KG1 (cell line): ENCODE data around the gene TGFBI.

Source experiments
- DNase-seq: peaks from one replicate; lab custom pipeline; 2025; lab: John Stamatoyannopoulos, UW

The TGFBI gene

DNA sequence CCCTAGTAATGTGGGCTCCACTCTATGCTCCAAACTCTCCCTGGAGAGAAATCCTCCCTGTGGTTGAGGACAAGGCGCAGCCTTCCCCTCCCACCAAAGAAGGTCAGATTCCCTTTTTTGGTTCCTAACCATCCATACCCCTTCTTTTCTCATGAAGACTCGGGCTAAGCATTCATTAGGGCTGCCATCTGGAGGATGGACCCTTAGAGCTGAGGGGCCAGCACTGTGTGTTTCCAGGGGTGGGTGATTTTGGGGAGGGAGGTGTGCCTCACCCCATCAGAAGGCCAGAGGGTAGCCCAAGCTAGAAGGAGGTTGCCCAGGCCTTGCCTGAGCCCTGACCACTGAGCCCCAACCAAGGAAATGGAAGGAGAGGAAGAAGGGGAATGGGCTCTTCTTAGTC is 36.8 kb downstream of the TGFBI start:
- DNase-seq, result no peak

DNA sequence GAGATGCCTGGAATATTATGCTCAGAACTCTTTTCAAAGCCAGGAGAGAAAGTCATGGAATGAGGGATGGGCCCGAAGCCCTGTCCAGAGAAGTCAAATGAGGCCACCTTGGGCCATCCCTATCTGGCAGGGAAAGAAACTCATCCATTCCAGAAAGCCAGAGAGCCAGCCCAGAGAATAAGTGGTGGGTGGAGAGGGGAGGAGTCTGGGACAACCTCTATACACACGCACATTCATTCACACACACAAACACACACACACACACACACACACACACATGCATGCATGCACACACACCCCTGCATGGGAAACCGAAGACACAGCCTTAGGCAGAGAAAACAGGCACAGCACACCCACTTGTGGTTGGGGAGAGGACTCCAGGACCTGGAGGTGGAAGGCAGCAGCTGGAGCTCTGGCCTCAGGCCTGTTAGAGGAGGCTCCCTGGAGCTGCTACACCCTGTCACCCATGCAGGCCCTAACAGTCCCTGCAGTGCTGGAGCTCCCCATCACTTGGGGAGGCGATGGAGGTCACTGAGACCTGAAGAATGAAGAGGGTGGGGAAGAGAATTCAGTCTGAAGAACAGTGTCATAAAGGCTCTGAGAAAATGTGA is 38.0 kb downstream of the TGFBI start:
- no peak for DNase-seq

DNA sequence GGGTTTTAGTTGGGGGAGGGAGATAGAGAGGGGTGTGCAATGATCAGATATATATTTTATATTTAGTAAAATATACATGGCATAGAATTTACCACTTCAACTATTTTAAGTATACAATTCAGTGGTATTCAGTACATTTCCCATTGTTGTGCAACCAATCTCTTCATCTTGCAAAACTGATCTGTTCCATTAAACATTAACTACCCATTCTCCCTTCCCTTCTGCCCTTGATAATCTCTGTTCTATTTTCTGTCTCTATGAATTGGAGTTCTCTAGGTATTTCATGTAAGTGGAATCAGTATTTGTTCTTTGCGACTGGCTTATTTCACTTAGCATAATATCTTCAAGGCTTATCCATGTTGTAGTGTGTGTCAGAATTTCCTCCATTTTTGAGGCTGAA is 38.6 kb downstream of the TGFBI start:
- DNase-seq, result no peak

DNA sequence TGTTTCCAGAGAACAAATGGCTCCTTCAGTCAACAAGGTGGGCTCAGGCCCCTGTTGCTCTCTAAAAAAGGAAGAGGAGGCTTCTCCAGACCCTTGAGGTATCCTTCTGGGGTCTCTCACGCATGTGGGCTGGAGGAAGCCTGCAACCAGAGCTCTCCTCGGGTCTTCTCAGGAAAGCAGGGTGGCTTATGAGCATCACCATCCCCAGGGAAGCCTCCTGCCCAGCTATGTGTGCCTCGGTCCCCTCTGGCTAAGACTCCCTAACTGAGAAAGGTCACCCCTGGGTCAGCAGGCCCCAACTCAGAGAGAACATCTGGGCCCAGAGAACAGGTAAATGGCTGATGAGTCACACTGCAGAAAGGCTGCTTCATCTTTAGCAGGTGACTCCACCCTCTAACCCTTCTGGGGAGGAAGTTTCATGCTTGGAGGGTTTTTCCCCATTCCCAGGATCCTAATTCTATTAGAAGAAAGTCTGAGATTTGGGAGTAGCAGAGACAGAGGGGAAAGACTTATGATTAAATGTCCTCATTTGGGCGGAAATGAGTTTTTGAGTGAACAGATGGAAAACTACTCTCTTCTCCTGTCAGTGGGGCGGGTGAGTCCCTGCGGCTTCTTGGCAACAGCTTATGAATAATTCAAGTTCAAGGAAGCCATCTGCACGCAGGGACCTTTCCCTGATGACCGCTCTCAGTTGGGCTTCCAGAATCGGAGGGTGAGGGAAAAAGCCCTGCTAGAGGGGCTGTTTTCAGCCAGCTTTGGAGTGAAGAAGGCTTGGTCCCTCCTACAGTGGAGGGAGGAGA is 41.9 kb downstream of the TGFBI start:
- no peak for DNase-seq

DNA sequence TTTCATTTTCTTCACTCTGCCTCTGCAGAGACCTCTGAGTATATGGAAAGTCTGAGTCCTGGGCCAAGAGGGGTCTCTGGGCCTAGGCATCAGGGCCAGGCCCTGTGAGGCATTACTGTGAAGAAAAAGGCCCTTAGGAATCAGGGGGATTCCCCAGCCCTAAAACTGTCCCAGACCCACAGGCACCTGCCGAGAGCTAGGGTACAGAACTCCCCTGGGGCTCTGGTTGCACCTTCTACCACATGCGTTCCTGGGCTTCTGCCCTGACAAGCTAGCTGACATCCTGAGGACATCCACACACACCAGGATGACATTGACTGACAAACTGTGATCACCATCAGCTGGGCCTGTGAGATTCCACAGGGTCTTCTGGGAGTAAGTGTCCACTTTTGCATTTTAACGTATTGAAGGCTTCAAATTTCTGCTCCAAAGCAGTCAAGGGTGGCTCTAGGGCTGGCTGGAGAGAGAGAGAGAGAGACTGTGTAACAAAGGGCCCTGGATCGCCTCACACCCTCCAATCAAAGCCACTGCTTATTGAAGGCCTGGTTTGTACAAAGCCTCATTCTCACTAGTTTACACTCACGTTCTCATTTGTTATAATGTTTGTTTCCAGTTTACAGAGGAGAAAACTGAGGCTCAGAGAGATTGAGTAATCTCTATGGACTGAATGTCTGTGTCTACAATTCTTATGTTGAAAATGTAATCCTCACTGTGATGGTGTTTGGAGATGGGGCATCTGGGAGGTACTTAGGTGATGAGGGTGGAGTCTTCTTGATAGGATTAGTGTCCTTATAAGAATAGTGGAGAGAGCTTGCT is 45.1 kb downstream of the TGFBI start:
- DNase-seq, result no peak

DNA sequence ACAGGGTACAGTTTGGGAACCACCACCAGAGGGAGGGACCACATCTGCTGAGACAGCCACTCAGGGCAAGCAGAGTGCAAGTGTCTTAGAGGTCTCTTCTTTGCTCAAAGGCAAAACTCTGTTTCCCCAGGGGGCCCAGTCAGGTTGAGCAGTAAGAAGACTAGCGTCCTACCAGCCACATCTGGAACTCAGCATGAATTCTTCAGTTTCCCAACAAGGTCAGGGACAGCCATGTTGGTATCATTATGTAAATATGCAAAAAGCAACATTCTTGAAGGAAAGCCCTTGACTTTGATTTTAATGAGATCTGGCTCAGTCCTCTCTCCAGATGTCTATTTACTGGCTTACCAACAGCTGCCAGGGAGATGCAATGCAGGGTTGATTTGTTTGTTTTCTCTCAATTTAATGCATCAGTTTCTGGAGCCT is 46.7 kb downstream of the TGFBI start:
- no peak for DNase-seq

DNA sequence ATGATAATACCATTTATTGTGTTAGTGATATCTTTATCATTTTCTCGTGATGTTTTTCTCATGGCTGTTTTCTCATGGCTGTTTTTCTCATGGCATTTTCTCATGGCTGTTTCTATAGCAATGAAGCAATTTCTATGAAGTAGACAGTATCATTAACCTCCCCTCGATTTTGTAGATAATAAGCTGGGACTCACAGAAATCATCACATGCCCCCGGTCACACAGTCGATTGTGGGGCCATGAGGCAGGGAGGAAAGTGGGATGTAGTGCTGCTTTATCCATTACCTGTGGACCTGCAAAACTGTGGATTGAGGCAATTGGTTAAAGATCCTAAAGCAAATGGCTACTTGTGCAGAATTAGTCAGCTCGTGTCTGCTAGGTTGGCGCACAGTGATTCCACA is 47.3 kb downstream of the TGFBI start:
- DNase-seq, result no peak

DNA sequence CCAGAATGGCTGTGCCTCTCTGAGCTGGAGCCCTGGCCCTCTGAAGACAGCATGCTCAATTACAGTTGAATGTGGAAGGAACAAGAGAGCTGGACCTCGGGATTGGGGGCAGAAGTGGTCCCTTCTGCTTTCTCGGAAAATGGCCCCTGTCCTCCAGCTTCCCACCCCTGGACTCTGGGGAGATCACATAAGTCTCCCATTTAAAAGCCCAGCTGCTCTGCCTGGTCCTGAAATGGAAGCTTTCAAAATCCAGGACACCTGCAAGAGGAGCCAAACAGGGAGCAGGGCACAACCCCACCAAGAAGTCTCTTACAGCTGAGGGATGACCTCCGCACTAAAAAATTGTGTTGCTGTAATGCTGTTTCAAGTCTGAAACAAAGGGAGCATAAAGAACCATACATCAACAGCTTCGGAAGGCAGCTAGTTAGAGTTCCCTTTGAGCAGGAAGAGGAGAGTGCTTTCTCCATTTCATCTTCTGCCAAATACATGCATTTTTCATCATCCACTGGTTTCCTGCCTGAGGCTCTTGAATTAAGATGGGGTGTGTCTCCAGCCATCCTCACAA is 48.2 kb downstream of the TGFBI start:
- DNase-seq, result no peak

DNA sequence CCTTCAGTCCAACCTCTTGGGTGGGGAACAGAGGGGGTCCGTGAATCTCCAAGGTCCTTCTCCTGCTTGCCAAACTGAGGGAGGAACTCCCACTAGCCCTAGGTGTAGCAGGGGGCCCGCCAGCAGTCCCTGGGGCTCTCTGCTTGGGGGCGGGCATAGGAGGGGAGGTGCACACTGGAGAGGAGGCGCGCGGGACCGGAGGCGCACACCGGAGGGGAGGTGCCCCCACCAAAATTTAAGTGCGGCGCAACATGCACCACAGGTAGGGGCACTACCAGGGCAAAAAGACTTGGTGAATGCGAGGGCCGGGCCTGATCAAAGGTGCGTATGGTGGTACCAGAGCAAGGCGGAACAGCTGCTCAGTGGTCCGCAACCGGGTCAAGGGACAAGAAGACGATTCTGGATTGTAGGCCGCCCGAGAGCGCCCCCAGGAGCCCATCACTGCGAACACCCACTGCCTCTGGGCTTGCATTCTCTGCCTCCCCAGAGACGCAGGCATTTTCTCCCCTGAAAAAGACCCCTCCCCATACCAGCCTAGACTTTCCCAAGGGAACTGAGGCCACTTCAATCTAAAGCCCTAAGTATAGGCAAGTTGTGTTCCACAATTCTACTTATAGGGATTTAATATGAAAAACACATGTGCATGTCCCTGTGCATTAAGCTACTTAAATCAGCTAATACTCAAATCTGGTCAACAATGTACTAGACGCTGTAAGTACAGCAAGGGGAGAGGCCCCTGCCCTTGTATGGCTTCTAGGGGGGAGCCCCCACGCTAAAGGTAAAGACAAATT is 50.6 kb downstream of the TGFBI start:
- DNase-seq, result no peak

DNA sequence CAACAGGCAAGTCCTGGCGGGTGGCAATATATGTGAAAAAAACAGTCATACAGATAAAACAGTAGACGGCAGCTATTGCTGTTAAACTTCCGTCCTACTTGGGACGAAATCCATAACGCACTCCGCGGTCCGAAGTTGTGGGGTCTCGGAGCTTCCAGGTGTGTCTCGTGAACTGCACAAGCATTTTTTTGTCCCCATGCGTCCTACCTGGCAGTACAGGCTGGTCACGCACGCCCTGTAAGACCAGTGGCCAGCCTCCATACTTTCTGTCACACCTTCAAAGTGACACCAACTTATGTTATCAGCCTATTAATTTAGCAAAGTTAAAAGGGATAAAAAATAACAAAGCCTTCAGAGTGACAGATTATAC is 51.3 kb downstream of the TGFBI start:
- DNase-seq, result no peak

DNA sequence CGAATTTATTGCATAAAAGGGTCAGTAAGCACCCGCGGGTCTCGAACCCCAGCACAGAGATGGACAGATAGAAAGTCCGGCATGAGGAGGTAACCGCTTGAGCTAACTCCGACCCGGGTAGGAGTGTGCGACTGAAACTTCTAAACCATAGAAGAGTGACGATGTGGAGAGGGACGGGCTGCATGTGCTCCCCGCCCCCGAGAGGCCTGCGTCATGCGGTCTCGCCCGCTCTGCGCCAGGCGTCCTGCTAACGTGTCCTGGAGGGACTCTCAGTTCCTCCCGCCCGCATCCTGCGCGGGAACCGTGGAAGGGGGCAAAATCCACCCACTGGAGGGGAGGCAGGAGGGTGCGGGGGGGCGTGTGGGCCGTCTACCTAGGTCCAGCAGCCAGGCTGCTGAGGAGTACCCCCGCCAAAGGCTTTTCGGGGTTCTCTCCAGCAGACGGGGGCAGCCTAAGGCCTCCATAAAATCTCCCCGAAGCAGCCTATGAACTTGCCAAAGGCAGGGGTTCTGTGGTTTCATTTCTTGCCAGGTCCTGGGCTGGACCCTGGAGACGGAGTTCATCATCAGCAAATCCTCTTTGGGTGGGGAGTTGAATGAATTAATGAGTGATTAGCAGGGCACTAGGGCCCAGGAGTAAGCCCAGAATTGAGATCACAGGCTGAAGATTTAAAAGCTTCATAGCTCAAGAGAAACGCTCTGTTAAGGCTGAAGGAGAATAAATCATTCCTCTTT is 51.9 kb downstream of the TGFBI start:
- DNase-seq, result no peak

DNA sequence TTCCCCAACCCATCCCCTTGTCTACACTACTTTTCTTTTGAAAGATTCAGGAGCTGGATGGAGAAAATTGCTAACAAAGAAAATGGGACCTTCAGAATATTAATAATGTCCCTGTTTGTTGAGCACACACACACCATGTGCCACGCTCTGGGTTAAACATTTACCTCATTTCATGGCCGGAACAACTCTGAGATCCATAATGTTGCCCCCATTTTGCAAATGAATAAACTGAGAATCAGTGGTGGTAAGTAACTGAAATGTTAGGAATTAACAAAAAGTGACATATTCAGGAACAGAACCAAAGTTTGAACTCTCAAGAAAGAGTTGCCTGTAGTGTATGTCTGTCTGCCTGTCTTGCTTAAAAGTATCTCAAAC is 52.4 kb downstream of the TGFBI start:
- DNase-seq, result no peak

DNA sequence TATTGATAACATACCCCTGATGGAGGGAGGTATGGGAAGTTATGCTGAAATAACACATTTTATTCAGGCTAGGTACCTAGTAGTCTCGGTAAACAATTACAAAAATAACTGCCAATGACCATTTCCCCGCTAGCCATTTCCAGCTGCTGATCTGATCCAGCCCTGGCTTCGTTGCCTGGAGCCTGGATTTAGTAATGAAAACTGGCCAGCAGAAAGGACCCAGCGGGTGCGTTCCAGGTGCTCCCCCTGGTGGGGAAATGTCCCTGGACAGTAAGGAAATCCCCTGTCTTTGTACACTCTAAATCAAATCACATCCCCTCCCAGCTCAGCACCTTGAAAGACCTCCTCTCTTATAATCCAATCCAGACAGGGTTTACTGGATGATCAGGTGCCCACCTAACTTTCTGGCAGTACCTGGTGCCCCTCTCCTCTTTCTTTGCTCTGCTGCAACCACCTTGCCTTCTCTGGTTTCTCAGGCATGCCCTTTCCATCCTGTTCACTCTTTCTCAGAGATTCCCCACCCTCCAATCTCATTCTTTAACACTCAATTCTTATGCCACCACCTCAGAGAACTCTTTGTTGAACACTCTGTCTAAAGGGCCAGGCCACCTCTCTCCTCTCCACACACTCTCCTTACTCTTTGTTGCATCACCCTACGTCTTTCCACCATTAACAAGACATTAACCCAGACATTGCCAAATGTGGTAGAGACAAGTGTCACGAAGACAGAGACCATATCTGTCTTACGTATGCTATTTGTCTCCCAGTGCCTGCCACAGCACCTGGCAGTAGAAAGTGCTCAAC is 53.8 kb downstream of the TGFBI start:
- no peak for DNase-seq

DNA sequence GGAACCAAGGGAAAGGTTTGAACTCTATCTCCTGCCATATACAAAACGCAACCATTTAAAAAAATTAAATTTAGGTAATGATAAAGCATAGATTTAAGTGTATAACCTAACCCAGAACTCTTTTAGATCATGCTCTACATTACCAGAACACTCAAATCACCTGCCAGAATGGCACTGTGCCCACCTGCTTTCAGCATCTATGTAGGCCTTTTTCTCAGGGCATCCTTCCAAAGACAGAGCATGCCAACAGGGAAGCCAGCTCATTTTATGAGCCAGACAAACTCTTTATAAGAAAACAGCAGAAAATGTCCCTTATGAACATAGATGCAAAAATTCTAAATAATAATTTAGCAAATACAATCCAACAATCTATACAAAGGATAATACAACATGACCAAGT is 55.9 kb downstream of the TGFBI start:
- DNase-seq, result no peak

DNA sequence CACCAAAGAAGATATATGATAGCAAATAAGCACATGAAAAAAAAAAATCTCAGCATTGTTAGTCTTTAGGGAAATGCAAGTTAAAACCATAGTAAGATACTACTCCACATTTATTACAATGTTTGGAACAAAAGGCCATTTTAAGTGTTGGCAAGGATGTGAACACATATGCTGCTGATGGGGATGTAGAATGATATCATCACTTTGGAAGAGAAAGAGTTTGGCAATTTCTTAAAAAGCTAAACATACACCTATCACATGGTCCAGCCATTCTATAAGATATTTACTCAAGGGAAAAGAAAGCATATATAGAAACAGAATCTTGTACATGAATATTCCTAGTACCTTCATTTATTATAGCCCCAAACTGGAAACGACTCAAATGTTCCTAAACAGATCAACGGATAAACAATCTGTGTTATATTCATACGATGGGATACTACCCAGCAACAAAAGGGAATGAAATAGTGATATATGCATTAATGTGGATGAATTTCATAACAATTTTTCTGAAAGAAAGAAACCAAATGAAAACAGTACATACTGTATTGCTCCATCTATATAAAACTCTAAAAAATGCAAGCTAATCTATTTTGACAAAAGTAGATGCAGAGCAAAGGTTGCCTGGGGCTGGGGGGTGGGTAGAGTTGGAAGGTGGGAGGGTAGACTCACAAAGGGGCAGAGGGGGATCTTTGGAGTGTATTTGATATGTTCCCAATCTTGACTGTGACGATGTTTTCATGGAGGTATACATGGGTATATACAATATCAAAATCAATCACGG is 58.2 kb downstream of the TGFBI start:
- no peak for DNase-seq

DNA sequence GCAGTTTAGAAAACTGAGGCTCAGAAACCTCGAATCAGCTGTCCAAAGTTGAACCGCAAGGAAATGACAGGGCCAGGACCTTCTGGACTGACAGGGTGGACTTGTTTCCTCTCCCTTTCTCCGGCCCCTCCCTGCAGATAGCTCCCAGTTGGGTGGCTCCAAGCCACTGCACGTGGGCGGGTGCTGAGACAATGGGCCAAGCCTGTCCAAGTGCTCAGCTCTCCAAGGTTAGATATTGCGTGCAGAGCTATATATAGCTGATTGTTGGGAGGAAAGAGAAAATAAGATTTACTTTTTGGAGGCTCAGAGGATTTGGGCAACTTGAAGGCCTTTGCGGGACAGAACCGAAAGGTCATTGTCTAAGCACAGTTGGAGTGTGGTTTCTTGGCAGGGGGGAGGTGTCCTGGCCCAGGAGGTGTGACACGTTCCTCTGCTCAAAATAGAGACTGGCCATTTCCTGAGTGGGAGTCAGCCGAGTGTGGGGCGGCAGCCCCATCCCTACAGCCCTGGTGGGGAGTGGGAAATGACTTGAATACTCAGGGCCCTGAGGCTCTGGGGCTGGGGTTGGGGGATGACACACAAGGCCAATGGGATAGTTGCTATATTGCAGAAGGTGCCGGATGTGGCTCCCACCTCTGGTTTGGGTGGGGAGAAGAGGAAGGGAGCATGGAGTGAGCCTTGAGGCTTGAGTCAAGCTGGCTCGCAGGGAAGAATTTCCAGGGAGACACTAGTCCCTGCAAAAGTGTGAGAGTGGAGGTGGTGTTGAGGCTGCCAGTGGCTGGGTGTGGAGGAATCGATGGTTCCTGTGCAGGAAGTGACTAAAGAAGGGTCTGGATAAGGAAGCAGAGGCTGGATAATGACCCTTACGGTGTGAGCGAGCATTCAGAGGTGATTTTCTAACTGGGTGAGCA is 59.4 kb downstream of the TGFBI start:
- no peak for DNase-seq

DNA sequence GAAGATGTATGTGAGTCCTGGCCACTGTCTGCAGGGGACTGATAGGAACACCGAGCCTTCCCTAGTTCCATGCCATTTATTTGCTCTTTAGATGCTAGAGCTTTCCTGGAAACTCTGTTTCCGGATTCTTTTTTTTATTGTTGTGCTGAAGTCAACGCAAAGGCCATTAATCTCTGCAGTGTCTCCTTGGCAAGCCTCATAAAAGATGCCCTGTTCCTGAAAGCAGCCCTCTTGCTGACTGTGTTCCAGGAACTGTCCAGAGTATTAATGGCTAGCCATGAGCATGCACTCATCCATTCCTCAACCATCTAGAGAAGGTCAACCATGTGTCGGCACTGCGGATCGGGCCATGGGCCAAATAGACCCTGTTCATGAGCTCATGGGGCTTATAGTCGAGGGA is 61.0 kb downstream of the TGFBI start:
- no peak for DNase-seq

DNA sequence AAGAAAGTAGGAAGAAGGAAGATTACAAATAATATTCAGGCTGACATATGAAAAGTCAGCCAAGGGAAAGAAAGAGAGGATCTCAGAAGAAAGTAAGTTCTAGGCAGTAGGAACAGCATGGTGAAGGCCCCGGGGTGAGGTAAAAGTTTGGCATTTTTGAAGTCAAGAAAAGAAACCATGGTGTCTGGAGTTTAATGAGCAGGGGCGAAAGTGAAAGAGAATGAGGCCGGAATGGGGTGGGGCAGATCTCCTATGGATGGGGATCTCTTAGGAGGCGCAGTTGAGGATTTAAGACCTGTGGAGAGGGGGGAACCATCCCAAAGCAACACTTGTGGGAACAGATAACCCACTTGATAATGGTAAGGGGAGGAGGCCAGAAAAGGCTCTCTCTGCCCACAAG is 61.5 kb downstream of the TGFBI start:
- no peak for DNase-seq
